Loucy (cell line): ENCODE data around the gene BTBD9.

Experiments used
- CTCF ChIP-seq: fragments of 200-600 bp; sonication (generic); conservative IDR thresholded peaks from 2 replicates; pipeline ENCODE4 v1.5.1; 2014; ENCODE audit warnings: mild to moderate bottlenecking, antibody characterized with exemption, low read length
- EZH2phosphoT487 ChIP-seq: fragments of 200-600 bp; IDR thresholded peaks from 2 replicates; pipeline ENCODE4 v1.6.1; 2018; ENCODE audit warnings: antibody characterized with exemption, mild to moderate bottlenecking, moderate library complexity, borderline replicate concordance

DNA sequence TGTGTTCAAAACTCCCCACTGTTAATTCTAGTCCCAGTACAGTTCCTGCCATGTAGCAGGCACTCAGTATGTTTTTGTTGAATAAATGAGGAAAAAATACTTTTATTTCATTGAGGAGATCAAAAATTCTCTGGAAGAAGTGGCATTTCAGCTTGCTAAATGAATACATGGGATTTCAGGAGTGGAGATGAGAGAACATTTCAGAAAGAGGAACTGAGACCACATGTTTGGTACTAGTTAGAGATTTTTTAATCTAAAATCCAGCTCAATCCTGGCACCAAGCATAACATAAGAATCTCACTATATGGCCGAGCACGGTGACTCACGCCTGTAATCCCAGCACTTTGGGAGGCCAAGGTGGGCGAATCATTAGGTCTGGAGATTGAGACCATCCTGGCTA lies 75.4 kb downstream of the BTBD9 start:
- TF ChIP-seq CTCF (no peak), EZH2phosphoT487 (no peak)
